ENCODE measurements around the gene CBX2. TPM values are rescaled to one million over a fixed set of nuclear protein-coding genes. Genes with fewer than 3 reads are reported as not detected.
A peak's percentile ranks its signal among the peaks of the same experiment; 100 is the strongest.

The CBX2 gene
- total and polyA plus RNA-seq, 3 experiments from 2014 or later: 0.10 to 2.2 (median 2.0) TPM

GRCh38 chr17:79790805-79791734 is 13.1 kb downstream of the CBX2 start:
- H3K9me3 ChIP-seq (ENCODE audit: low read length): no peaks in the 10 kb centered on the region
- ChIA-PET CTCF (interaction anchor here (0.6 to 1.6 kb wide), 5 partner anchors 16 to 203 kb away, joined by 3 to 5 read pairs (median 4); no protein-coding TSS in a partner anchor), POLR2A (no interaction called here)
- Mint-ChIP-seq H3K27ac (peak overlapping the region in 1 of 8 donors; percentile 47), H3K4me1 (peaks cover 4 to 25% (median 6%) of the 10 kb centered on the region in 3 donors), H3K4me3 (peak overlapping the region in 1 of 7 donors; percentile 72), H3K36me3 (no peaks in the 10 kb centered on the region), H3K27me3 (peaks cover 29 to 55% of the 10 kb centered on the region in 2 donors), H3K9me3 (no peaks in the 10 kb centered on the region)
- no peak overlapping the region for H3K27ac ChIP-seq (ENCODE audit: low read depth, low read length)
- no peak overlapping the region for H3K4me3 ChIP-seq (ENCODE audit: low read length)
- H3K4me1 ChIP-seq (ENCODE audit: insufficient read depth, low read length): peaks cover 24% of the 10 kb centered on the region
- peaks cover 33% of the 10 kb centered on the region for H3K27me3 ChIP-seq (ENCODE audit: insufficient read depth, low read length, poor library complexity, severe bottlenecking)
- no peaks in the 10 kb centered on the region for H3K36me3 ChIP-seq (ENCODE audit: insufficient read depth, low read length)
- peak in 1 of 5 donors; percentile 55 for DNase-seq

- Histone ChIP-seq H3K4me3 (ENCODE audit: low read length) (no peak overlapping the region), H3K36me3 (ENCODE audit: insufficient read depth, low read length) (no peaks in the 10 kb centered on the region), H3K4me1 (ENCODE audit: insufficient read depth, low read length) (peaks cover 29% of the 10 kb centered on the region), H3K27me3 (ENCODE audit: insufficient read depth, low read length, poor library complexity, severe bottlenecking) (peaks cover 33% of the 10 kb centered on the region), H3K9me3 (ENCODE audit: low read length) (no peaks in the 10 kb centered on the region), H3K27ac (ENCODE audit: low read depth, low read length) (no peak overlapping the region)
- no peak for DNase-seq
- Mint-ChIP-seq H3K4me1 (peaks cover 9 to 31% (median 9%) of the 10 kb centered on the region in 3 donors), H3K9me3 (no peaks in the 10 kb centered on the region), H3K4me3 (peak overlapping the region in 3 of 7 donors; percentile 10 to 48 (median 15)), H3K36me3 (no peaks in the 10 kb centered on the region), H3K27ac (peak overlapping the region in 1 of 8 donors; percentile 67), H3K27me3 (peaks cover 26 to 49% of the 10 kb centered on the region in 2 donors)
- ChIA-PET POLR2A (no interaction called here), CTCF (no interaction called here)
These were observed 13.8 kb downstream of the CBX2 start for GRCh38 chr17:79791735-79792161.

DNA sequence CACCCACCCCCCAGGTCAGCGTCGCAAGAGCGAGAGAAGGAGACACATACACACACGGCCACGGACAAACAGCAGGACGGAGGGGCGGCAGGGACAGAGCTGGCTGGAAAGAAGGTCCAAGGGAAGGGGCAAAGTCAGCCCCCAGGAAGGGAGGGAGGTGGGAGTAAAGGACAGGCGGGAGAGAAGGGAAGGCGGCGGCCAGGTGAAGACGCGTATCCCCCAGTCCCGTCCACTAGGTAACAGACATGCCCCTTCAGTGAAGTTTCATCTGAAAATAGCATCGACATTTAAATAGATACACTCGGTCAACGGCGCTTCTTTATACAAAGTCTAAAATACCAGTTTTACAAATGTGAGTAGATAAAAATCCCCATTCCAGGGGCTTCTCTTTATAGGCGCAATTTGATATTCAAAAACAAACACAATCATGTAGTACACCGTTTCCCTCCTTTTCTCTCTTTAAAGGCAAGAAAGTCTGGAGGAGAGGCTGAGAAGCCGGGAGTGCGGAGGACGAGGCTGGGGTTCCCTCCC is 14.5 kb downstream of the CBX2 start:
- Mint-ChIP-seq H3K27me3 (peaks cover 29 to 43% of the 10 kb centered on the region in 2 donors), H3K9me3 (no peaks in the 10 kb centered on the region)
- H3K27me3 ChIP-seq (ENCODE audit: insufficient read depth, low read length, poor library complexity, severe bottlenecking): peaks cover 33% of the 10 kb centered on the region

GRCh38 chr17:79792984-79793923 is 15.3 kb downstream of the CBX2 start:
- Mint-ChIP-seq H3K27ac (no peak overlapping the region), H3K27me3 (peaks cover 22 to 35% of the 10 kb centered on the region in 2 donors), H3K4me1 (peaks cover 9 to 37% (median 13%) of the 10 kb centered on the region in 3 donors), H3K9me3 (no peaks in the 10 kb centered on the region), H3K36me3 (peaks cover 0 to 2% (median 0%) of the 10 kb centered on the region in 3 donors), H3K4me3 (peak overlapping the region in 2 of 7 donors; percentile 13 to 73)
- CTCF ChIA-PET: interaction anchor here (1.2 to 1.8 kb wide), 2 partner anchors 42 to 51 kb away, joined by 3 to 4 read pairs; no protein-coding TSS in a partner anchor
- Histone ChIP-seq H3K36me3 (ENCODE audit: insufficient read depth, low read length) (no peaks in the 10 kb centered on the region), H3K27me3 (ENCODE audit: insufficient read depth, low read length, poor library complexity, severe bottlenecking) (peaks cover 39% of the 10 kb centered on the region), H3K4me3 (ENCODE audit: low read length) (no peak overlapping the region), H3K27ac (ENCODE audit: low read depth, low read length) (no peak overlapping the region), H3K4me1 (ENCODE audit: insufficient read depth, low read length) (peaks cover 34% of the 10 kb centered on the region), H3K9me3 (ENCODE audit: low read length) (no peaks in the 10 kb centered on the region)
- DNase-seq: no peak
- POLR2A ChIA-PET: interaction anchor here (6.9 kb wide), 1 partner anchor 46 kb away, joined by 79 read pairs; the partner anchor contains the start of gene CBX4

More for the DNA sequence above, 14.5 kb downstream of the CBX2 start:
- peaks cover 0 to 2% (median 0%) of the 10 kb centered on the region in 3 donors for H3K36me3 Mint-ChIP-seq
- DNase-seq: no peak
- Histone ChIP-seq H3K27ac (ENCODE audit: low read depth, low read length) (no peak overlapping the region), H3K9me3 (ENCODE audit: low read length) (no peaks in the 10 kb centered on the region), H3K4me3 (ENCODE audit: low read length) (no peak overlapping the region), H3K36me3 (ENCODE audit: insufficient read depth, low read length) (no peaks in the 10 kb centered on the region), H3K4me1 (ENCODE audit: insufficient read depth, low read length) (peaks cover 29% of the 10 kb centered on the region)
- peak overlapping the region in 2 of 8 donors; percentile 45 to 67 for H3K27ac Mint-ChIP-seq
- H3K4me1 Mint-ChIP-seq: peaks cover 9 to 36% (median 13%) of the 10 kb centered on the region in 3 donors
- CTCF ChIA-PET: interaction anchor here (1.2 kb wide), 1 partner anchor 52 kb away, joined by 3 read pairs; no protein-coding TSS in a partner anchor
- peak overlapping the region in 2 of 7 donors; percentile 5 to 48 for H3K4me3 Mint-ChIP-seq
- POLR2A ChIA-PET: no interaction called here

GRCh38 chr17:79793924-79794304 is 16.0 kb downstream of the CBX2 start:
- POLR2A ChIA-PET: interaction anchor here (6.9 kb wide), 1 partner anchor 45 kb away, joined by 79 read pairs; the partner anchor contains the start of gene CBX4

DNA sequence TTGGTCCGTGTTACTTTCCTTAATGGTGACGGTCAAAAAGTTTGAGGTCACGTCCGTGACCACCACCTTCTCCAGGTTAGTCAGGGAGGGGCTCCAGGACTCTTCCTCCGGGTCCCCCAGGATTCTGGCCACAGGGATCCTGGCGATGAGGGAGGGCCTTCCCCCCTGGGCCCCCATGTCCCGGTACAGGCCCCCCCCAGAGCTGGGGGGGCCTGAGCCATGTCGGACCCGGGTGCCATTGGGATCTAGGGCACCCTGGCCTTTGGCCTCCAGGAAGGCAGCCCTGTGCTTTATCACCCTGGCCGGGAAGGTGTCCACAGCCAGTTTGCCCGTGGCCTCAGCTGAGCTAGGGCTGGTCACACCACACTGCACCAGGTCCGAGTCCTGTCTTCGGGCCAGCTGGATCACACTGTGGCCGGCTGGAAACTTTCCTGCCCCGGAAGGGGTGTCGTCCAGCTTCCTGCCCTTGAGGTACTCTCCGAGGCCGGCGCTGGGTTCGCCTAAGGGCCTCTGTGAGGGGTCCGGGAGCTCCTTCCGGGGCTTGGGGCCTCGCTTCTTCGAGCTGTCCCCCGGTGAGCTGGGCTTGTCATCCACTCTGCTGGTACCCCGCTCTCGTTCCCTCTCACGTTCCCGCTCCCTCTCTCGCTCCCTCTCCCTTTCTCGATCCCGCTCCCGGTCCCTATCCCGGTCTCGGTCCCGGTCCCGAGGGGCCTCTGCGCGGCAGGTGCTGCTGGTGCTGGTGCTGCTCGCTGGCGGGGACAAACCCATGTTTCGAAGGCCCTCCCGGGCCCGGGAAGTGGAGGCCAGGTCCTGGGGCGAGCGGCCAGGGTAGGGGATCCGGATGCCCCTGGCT is 16.9 kb downstream of the CBX2 start:
- Histone ChIP-seq H3K9me3 (ENCODE audit: low read length) (no peaks in the 10 kb centered on the region), H3K27me3 (ENCODE audit: insufficient read depth, low read length, poor library complexity, severe bottlenecking) (peaks cover 44% of the 10 kb centered on the region)
- POLR2A ChIA-PET: interaction anchor here (6.9 kb wide), 1 partner anchor 44 kb away, joined by 79 read pairs; the partner anchor contains the start of gene CBX4

More at GRCh38 chr17:79793924-79794304, 16.0 kb downstream of the CBX2 start:
- H3K9me3 ChIP-seq (ENCODE audit: low read length): no peaks in the 10 kb centered on the region
- no peak overlapping the region for H3K27ac Mint-ChIP-seq
- peak overlapping the region in 2 of 7 donors; percentile 13 to 73 for H3K4me3 Mint-ChIP-seq
- CTCF ChIA-PET: interaction anchor here (1.8 kb wide), 1 partner anchor 41 kb away, joined by 4 read pairs; no protein-coding TSS in a partner anchor
- H3K27me3 Mint-ChIP-seq: peaks cover 28 to 35% of the 10 kb centered on the region in 2 donors
- peaks cover 0 to 2% (median 0%) of the 10 kb centered on the region in 3 donors for H3K36me3 Mint-ChIP-seq
- no peak for DNase-seq
- H3K36me3 ChIP-seq (ENCODE audit: insufficient read depth, low read length): no peaks in the 10 kb centered on the region
- H3K4me3 ChIP-seq (ENCODE audit: low read length): no peak overlapping the region
- peaks cover 44% of the 10 kb centered on the region for H3K27me3 ChIP-seq (ENCODE audit: insufficient read depth, low read length, poor library complexity, severe bottlenecking)
- H3K9me3 Mint-ChIP-seq: no peaks in the 10 kb centered on the region
- H3K27ac ChIP-seq (ENCODE audit: low read depth, low read length): no peak overlapping the region
- peaks cover 41% of the 10 kb centered on the region for H3K4me1 ChIP-seq (ENCODE audit: insufficient read depth, low read length)
- H3K4me1 Mint-ChIP-seq: peaks cover 16 to 44% (median 18%) of the 10 kb centered on the region in 3 donors

More for the DNA sequence above, 16.9 kb downstream of the CBX2 start:
- Mint-ChIP-seq H3K4me1 (peaks cover 22 to 47% (median 23%) of the 10 kb centered on the region in 3 donors), H3K4me3 (no peak overlapping the region), H3K36me3 (peaks cover 0 to 2% (median 0%) of the 10 kb centered on the region in 3 donors), H3K27ac (no peak overlapping the region), H3K9me3 (peaks cover 0 to 2% (median 0%) of the 10 kb centered on the region in 5 donors), H3K27me3 (peaks cover 36 to 39% of the 10 kb centered on the region in 2 donors)
- H3K27ac ChIP-seq (ENCODE audit: low read depth, low read length): no peak overlapping the region
- CTCF ChIA-PET: interaction anchor here (1.5 to 1.8 kb wide), 2 partner anchors 40 to 45 kb away, joined by 3 to 4 read pairs; no protein-coding TSS in a partner anchor
- no peak for DNase-seq
- no peaks in the 10 kb centered on the region for H3K36me3 ChIP-seq (ENCODE audit: insufficient read depth, low read length)
- H3K4me3 ChIP-seq (ENCODE audit: low read length): no peak overlapping the region
- peaks cover 50% of the 10 kb centered on the region for H3K4me1 ChIP-seq (ENCODE audit: insufficient read depth, low read length)
